H1 (cell line): ENCODE measurements around the gene UBQLNL. TPM values are rescaled to one million over a fixed set of nuclear protein-coding genes. Genes with fewer than 3 reads are reported as not detected.

Source experiments
- CREB1 ChIP-seq: IDR thresholded peaks from 2 replicates; pipeline ENCODE4 v1.6.1; 2012; ENCODE audit warnings: inconsistent platforms
- HDAC2 ChIP-seq, 2 experiments: fragments of 300-600 bp in 1 of 2; sonication (generic) in 1 of 2; IDR thresholded peaks; 2 replicates each; pipeline ENCODE4 v1.6.1; 2011 to 2012; ENCODE audit warnings: low read depth in 2 of 2, low read length in 2 of 2, mild to moderate bottlenecking in 2 of 2, moderate library complexity in 2 of 2, borderline replicate concordance in 1 of 2, inconsistent platforms in 1 of 2
- KDM5A ChIP-seq: fragments of 200-600 bp; IDR thresholded peaks from 2 replicates; pipeline ENCODE4 v1.7.1; 2012; ENCODE audit warnings: mild to moderate bottlenecking, low read length, inconsistent platforms, mixed read lengths
- polyA plus RNA-seq, 7 experiments: library from polyadenylated mRNA; depleted of rRNA in 3 of 7; stranded (reverse) in 5 of 7; unstranded in 2 of 7; fragments of >200 nt in 5 of 7; fragments of 200-250 nt in 2 of 7; gene quantifications; 1 replicate in 5 of 7; 2 replicates in 1 of 7; 4 replicates in 1 of 7; pipeline versions ENCODE4 v1.2.1 to v1.2.3, GENCODE V29; 2011 to 2013; ENCODE audit warnings: missing spikeins in 2 of 7, mixed read lengths in 2 of 7
- total RNA-seq: library from RNA; stranded (reverse); fragmentation: NEBNext Ultra II Directional; extraction: Animal tissue kit (Norgen Biotek cat#: 25700); gene quantifications from 2 replicates; pipeline ENCODE4 v1.2.1, GENCODE V29; 2021
- TF ChIP-seq, protein P1 (sequence below): fragments of 300-600 bp; sonication (generic); IDR thresholded peaks from 2 replicates; pipeline ENCODE4 v1.7.1; 2012; ENCODE audit warnings: low read length, moderate library complexity, mild to moderate bottlenecking, inconsistent platforms; ENCODE audit not compliant: insufficient replicate concordance

The UBQLNL gene
- total and polyA plus RNA-seq, 2 of the 8 experiments (the other 6 are each of a cell fraction or from before 2014, with no cell fraction given) = 0.35 TPM; not detected in 1

- TF ChIP-seq, protein P1, sequence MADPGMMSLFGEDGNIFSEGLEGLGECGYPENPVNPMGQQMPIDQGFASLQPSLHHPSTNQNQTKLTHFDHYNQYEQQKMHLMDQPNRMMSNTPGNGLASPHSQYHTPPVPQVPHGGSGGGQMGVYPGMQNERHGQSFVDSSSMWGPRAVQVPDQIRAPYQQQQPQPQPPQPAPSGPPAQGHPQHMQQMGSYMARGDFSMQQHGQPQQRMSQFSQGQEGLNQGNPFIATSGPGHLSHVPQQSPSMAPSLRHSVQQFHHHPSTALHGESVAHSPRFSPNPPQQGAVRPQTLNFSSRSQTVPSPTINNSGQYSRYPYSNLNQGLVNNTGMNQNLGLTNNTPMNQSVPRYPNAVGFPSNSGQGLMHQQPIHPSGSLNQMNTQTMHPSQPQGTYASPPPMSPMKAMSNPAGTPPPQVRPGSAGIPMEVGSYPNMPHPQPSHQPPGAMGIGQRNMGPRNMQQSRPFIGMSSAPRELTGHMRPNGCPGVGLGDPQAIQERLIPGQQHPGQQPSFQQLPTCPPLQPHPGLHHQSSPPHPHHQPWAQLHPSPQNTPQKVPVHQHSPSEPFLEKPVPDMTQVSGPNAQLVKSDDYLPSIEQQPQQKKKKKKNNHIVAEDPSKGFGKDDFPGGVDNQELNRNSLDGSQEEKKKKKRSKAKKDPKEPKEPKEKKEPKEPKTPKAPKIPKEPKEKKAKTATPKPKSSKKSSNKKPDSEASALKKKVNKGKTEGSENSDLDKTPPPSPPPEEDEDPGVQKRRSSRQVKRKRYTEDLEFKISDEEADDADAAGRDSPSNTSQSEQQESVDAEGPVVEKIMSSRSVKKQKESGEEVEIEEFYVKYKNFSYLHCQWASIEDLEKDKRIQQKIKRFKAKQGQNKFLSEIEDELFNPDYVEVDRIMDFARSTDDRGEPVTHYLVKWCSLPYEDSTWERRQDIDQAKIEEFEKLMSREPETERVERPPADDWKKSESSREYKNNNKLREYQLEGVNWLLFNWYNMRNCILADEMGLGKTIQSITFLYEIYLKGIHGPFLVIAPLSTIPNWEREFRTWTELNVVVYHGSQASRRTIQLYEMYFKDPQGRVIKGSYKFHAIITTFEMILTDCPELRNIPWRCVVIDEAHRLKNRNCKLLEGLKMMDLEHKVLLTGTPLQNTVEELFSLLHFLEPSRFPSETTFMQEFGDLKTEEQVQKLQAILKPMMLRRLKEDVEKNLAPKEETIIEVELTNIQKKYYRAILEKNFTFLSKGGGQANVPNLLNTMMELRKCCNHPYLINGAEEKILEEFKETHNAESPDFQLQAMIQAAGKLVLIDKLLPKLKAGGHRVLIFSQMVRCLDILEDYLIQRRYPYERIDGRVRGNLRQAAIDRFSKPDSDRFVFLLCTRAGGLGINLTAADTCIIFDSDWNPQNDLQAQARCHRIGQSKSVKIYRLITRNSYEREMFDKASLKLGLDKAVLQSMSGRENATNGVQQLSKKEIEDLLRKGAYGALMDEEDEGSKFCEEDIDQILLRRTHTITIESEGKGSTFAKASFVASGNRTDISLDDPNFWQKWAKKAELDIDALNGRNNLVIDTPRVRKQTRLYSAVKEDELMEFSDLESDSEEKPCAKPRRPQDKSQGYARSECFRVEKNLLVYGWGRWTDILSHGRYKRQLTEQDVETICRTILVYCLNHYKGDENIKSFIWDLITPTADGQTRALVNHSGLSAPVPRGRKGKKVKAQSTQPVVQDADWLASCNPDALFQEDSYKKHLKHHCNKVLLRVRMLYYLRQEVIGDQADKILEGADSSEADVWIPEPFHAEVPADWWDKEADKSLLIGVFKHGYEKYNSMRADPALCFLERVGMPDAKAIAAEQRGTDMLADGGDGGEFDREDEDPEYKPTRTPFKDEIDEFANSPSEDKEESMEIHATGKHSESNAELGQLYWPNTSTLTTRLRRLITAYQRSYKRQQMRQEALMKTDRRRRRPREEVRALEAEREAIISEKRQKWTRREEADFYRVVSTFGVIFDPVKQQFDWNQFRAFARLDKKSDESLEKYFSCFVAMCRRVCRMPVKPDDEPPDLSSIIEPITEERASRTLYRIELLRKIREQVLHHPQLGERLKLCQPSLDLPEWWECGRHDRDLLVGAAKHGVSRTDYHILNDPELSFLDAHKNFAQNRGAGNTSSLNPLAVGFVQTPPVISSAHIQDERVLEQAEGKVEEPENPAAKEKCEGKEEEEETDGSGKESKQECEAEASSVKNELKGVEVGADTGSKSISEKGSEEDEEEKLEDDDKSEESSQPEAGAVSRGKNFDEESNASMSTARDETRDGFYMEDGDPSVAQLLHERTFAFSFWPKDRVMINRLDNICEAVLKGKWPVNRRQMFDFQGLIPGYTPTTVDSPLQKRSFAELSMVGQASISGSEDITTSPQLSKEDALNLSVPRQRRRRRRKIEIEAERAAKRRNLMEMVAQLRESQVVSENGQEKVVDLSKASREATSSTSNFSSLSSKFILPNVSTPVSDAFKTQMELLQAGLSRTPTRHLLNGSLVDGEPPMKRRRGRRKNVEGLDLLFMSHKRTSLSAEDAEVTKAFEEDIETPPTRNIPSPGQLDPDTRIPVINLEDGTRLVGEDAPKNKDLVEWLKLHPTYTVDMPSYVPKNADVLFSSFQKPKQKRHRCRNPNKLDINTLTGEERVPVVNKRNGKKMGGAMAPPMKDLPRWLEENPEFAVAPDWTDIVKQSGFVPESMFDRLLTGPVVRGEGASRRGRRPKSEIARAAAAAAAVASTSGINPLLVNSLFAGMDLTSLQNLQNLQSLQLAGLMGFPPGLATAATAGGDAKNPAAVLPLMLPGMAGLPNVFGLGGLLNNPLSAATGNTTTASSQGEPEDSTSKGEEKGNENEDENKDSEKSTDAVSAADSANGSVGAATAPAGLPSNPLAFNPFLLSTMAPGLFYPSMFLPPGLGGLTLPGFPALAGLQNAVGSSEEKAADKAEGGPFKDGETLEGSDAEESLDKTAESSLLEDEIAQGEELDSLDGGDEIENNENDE = no peak
- no peak for TF ChIP-seq HDAC2 (IDR thresholded peaks at IDR 0.05; ENCODE audit: borderline replicate concordance in 1 of 2, low read depth in 2 of 2, low read length in 2 of 2)
- TF ChIP-seq KDM5A = no peak
- no peak for TF ChIP-seq CREB1
These were observed 30.0 kb upstream of the UBQLNL start (continued) for GRCh38 chr11:5546457-5546856.
